GM18861 (cell line): Measurements from ENCODE around the gene MARS1.

Experiments
- ATAC-seq: cut with Tn5 transposase; IDR thresholded peaks from one replicate; pipeline ENCODE4 v1.9.1; 2021; ENCODE audit not compliant: unreplicated experiment

MARS1 gene

DNA sequence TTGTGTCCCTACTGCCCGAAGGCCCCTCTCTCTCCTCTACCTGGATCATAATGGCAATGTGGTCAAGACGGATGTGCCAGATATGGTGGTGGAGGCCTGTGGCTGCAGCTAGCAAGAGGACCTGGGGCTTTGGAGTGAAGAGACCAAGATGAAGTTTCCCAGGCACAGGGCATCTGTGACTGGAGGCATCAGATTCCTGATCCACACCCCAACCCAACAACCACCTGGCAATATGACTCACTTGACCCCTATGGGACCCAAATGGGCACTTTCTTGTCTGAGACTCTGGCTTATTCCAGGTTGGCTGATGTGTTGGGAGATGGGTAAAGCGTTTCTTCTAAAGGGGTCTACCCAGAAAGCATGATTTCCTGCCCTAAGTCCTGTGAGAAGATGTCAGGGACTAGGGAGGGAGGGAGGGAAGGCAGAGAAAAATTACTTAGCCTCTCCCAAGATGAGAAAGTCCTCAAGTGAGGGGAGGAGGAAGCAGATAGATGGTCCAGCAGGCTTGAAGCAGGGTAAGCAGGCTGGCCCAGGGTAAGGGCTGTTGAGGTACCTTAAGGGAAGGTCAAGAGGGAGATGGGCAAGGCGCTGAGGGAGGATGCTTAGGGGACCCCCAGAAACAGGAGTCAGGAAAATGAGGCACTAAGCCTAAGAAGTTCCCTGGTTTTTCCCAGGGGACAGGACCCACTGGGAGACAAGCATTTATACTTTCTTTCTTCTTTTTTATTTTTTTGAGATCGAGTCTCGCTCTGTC, 31.0 kb upstream of the MARS1 start:
- ATAC-seq: no peak

DNA sequence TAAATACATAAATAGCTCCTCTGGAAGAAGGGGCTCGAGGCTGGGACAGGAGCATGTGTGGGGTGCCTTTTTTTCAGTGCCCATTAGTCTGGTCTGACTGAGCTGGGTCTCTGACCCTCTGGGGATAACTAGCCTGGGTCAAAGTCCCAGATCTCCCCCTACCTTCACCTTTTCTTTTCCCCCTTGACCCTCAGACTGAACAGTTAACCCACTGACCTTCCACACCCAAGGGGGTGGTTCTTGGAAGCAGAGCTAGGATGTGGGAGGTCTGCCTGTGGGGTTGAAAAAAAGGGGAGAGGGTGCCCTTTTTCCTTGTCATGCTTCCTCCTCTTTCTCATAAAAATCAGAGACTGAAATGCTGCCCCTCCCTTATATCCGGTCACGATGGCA, 29.2 kb upstream of the MARS1 start:
- no peak for ATAC-seq

DNA sequence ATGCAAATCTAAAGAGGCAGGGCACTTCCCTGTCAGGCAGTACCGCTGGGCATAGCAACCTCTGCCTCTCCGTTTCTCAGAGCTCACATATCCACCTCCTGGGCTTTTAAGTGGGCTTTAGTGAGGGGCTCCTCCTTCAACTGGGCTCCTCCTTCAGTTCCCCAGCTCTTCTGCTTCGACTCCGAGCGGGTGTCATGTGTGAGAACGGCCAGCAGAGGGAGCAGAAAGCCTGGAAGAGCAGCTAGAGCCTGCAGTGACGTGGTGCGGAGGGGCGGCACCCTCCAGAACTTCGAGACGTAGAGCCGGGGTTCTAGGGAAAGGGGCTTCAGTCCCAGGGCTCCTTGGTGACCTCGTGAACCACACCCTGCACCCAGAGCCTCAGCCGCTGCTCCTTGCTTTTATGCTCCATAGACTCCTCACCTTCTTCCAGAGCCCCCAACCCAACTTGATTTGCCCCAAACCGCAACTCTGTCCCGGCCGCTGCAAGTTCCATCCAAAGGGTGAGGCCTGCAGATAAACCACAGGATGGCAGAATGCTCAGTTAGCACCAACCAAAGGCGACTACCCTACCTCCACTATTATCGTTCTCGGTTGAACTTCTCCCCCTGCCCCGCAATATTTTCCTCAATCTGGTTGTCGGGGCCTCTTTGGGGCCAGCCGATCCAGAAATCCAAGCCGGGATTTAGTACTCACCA, 28.7 kb upstream of the MARS1 start:
- no peak for ATAC-seq

DNA sequence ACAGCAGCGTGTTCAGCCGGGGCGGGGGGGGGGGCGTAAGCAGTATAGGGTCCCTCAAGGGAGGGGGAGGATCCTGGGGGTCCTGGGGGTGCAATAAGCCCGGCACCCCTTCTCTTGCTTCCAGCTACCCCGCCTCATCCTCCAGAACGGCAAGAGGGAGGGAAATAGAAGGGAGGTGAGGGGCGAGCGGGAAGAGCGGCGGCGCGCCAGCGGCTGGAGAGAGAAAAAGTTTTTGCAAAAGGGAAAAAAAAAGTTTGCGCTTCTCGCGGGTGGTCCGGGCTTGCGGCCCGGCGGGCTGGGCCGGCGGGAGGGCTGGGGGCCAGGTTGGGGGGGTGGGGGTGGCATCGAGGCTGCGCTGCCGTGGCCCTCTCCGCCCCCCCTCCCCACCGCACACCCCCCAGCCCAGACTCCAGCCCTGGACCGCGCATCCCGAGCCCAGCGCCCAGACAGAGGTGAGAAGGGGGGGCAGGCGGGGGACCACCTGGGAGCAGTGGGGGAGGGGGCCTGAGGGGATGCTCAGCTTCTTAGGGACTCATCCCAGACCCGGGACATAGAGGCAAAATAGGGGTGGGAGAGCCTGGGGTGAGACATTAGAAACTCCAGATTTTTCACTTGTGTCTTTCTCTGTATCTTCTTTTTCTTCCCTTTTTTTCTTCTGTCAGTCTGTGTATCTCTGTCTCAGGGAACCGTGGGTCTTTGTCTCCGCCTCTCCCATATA, 28.0 kb upstream of the MARS1 start, which contains the start of gene GLI1:
Gene GLI1, plus strand, starts transcription at position 36 of the 718 bp plus-strand sequence. CDS start 3,907 bp downstream, outside the sequence.
- no peak for ATAC-seq

DNA sequence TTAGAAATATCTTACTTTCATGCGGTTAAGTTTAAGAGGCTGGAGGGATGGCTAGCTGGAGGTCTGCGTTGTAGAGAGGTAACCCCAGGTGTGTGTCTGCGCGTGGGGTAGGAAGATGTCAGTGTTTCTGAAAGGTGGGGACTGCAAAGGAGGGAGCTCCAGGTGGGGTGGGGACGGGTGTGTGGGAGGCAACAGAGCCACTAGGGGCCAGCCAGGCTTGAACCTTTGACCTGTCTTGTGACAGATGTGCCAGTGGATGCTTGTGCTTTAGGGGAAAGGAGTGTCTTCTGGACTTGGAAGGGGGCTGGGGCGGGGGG, 27.4 kb upstream of the MARS1 start:
- no peak for ATAC-seq

DNA sequence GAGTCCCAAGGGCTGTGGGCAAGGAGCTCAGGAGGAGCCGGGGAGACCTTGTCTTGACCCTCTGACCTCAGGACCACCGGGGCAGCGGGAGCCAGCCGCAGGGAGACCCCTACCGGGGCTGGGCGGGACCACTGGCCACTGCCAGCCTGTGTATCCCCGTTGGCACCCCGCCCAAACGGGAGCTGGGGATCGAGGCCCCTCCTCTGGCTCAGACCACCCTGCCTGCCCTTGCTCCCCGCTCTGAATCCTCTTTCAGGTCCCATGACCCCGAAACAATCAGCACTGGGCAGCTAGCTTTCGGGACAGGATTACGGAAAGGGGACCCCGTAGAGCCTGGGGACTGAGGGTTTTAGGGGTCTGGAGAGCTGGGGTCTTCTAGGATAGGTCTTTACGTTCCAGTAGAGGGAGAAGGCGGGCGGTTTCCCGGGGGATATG, 27.0 kb upstream of the MARS1 start:
- ATAC-seq: no peak

DNA sequence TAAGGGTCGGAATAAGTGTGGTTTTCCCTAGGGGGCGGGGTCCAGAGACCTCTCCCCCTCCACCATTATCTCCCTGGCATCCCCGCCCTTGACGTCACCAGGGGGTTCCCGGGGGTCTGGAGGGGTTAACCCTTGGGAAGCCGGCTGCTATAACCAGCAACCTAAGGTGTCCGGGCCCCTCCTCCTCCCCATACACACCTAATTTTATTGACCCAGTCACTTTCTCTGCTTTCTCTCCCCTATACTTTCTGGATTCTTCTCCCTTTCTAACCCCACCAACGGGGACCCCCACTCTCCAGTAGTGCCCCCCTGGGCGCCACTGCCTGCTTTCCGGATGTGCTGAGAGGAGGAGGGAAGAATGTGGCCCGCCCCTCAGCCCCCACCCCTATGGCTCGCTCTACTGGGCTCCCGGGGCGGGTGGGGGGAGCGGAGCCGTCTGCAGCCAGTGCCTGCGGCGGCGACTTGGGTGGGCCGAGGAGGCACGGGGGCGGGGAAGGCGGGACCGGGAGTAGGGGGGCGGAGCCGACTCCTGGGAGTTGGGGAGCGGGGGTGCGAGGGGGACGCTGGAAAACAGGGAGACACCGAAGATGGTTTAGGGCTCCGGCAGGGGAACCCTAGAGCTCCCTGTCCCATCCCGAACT, 26.5 kb upstream of the MARS1 start:
- no peak for ATAC-seq

DNA sequence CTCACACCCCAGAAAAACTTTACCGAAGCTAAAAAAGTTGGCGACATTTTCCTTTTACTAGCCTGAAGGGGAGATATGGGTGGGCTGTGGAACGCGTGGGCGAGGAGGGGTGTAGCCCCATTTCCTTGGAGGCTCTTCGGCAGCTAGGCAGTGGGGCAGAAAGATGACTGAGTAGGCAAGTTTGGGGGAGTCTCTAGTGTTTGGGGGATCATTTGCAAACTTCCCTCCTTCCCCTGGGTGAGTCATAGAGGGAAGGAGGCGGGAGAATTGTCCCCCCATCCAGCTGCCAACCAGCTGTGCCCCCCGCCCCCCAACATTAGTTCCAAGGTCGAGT, 26.0 kb upstream of the MARS1 start:
- no peak for ATAC-seq

DNA sequence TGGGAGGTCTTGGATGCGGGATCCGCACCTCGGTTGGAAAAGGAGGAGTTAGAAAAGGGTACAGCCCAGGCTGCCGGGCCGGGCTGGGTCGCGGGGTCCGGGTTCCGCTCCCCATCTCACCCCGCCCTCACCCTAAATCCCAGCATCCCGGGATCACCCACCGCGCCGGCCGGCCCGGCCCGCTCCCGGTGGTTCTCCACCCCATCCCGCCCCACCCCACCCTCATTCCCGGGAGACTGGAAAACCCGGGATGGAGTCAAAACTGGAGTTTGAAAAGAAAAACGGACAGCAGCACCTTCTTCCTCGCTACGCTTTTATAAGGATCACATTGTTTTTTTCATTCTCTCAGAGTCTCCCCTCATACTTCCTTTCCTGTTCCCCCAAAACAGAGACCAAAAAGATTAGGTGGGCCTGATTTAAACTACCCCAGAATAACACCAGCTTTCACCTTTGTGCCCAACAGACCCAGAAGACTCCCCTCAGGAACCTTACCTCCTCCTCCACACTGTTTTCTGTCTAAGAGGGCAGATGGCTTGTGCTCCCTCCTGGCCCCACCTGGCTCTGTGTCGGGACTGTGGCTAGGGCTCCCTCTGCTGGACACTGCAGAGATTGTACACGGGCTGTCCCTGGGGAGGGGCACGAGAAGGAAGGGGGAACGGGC, 25.5 kb upstream of the MARS1 start:
- ATAC-seq: peak; percentile 64

DNA sequence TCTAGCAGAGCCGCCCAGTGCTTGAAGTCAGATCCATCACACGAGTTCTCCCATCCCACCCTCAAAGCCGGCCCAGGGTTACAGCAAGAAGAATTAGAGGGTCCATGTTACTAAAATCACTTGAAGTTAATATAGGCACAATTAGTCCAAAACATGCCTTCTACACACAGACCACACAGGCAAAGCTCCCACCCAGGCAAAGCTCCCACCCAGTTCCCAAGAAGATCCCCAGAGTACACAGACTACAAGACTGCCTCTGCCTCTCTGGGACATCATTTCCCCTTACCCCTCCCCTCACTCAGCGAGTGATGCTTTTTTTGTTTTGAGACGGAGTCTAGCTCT, 25.0 kb upstream of the MARS1 start:
- no peak for ATAC-seq

DNA sequence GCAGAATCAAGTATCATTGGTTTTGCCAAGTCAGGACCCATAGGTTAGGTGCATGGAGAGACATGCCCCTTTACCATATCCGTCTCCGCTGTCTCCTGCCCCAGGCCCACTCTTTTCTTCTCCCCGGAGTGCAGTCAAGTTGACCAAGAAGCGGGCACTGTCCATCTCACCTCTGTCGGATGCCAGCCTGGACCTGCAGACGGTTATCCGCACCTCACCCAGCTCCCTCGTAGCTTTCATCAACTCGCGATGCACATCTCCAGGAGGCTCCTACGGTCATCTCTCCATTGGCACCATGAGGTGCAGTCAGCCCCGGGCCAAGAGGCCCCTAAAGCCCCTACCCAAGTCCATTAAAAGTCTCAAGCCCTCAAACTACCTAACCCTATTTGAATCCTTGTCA, 23.3 kb upstream of the MARS1 start:
- no peak for ATAC-seq

DNA sequence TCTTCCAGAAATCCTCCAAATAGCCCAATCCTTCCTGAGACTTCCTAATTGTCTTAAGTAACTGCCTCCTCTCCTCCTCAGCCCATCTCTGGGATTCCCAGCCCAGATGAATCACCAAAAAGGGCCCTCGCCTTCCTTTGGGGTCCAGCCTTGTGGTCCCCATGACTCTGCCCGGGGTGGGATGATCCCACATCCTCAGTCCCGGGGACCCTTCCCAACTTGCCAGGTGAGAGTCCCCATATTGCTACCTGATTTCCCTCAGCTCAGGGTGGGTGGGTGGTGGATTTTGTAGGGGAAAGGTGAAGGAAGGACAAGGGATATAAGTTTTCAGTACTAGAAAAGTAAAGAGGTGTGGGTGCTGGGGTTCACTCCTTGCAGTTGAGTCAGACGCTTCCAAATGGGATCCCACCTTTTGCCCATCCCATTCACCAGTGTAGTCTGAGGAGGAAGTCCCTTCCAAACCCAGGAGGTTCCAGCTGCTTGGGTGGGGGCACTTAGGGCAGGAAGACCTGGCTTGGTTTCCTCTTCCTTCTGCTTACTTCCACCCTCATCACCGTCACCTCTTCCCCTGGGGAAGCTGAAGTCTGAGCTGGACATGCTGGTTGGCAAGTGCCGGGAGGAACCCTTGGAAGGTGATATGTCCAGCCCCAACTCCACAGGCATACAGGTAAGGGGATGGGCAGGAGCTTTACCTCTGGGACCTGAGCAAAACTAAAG, 22.7 kb upstream of the MARS1 start:
- no peak for ATAC-seq

DNA sequence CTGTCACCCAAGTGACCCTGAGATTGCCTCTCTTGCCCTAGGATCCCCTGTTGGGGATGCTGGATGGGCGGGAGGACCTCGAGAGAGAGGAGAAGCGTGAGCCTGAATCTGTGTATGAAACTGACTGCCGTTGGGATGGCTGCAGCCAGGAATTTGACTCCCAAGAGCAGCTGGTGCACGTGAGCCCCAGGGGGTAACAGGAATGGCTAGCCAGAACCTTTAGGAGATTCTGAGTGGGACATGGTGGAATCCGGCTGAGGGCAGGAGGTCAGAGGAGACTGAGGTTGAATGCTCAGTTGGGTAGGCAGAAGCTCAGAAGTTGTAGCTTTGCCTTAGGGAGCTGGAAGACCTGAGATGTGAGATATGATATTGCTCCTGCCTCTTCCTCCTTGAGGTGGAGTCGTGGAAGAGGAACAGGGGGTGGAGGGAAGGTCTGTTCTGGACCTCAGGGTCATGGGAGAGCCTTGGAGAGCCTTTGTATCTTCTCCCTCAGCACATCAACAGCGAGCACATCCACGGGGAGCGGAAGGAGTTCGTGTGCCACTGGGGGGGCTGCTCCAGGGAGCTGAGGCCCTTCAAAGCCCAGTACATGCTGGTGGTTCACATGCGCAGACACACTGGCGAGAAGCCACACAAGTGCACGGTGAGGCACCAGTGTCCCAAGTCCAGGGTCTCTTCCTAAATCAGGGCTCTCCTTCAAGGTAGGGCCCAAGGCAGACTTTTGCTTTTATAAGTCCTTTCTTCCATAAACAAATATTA, 21.9 kb upstream of the MARS1 start:
- ATAC-seq: no peak

DNA sequence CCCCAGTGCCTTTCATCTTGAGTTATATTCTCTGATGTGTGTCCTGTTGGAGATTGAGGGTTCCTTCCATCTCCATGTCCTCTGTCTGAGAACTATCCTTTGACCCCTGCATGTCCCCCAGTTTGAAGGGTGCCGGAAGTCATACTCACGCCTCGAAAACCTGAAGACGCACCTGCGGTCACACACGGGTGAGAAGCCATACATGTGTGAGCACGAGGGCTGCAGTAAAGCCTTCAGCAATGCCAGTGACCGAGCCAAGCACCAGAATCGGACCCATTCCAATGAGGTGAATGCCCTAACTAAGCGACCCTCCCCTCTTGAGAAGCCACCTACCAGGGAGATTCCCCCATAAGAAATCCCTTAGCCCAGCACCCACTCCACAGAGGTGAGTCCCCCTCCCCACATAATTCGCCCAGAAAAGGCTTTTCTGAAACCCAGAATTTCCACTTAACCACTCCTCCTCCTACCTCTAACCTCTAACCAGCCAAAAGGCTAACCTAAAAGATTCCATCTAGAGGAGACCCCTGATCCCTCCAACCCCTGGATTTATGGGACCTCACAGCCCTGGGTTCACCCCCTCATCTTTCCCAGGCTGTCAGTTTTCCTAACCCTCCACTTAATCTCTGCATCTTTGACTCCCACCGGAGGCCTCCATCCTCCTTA, 20.5 kb upstream of the MARS1 start:
- no peak for ATAC-seq

DNA sequence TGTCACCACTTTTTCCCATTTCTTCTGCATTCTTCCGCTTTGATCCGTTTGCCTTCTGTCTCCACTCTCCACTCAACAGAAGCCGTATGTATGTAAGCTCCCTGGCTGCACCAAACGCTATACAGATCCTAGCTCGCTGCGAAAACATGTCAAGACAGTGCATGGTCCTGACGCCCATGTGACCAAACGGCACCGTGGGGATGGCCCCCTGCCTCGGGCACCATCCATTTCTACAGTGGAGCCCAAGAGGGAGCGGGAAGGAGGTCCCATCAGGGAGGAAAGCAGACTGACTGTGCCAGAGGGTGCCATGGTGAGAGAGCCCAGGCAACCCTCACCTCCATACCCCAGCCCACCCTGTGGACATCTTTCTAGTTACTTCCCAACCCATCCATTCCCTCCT, 20.0 kb upstream of the MARS1 start:
- ATAC-seq: no peak

DNA sequence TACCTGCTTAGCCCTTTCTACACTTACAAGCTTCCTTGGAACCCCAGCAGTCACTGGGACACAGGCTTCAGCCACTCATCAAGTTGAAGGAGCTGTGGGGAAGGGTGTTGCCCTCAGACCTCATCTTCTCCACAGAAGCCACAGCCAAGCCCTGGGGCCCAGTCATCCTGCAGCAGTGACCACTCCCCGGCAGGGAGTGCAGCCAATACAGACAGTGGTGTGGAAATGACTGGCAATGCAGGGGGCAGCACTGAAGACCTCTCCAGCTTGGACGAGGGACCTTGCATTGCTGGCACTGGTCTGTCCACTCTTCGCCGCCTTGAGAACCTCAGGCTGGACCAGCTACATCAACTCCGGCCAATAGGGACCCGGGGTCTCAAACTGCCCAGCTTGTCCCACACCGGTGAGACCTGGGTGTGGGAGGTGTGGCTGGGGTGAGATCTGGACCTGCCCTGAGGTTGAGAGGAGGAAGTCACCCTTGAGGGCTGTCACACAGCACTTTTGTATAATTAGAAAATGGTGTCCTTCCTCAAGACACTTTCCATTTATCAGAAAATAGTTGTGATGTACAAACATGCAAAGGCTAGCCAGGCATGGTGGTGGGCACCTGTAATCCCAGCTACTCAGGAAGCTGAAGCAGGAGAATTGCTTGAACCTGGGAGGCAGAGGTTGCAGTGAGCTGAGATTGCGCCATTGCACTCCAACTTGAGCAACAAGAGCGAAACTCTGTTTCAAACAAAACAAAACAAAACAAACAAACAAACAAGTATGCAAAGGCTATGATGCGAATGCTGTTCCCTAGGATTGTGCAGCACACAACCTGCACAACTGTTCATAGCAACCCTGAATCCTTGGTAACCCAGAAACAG, 18.3 kb upstream of the MARS1 start:
- ATAC-seq: no peak

DNA sequence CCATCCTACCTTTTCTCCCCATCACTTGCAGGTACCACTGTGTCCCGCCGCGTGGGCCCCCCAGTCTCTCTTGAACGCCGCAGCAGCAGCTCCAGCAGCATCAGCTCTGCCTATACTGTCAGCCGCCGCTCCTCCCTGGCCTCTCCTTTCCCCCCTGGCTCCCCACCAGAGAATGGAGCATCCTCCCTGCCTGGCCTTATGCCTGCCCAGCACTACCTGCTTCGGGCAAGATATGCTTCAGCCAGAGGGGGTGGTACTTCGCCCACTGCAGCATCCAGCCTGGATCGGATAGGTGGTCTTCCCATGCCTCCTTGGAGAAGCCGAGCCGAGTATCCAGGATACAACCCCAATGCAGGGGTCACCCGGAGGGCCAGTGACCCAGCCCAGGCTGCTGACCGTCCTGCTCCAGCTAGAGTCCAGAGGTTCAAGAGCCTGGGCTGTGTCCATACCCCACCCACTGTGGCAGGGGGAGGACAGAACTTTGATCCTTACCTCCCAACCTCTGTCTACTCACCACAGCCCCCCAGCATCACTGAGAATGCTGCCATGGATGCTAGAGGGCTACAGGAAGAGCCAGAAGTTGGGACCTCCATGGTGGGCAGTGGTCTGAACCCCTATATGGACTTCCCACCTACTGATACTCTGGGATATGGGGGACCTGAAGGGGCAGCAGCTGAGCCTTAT, 17.4 kb upstream of the MARS1 start:
- ATAC-seq: no peak
